ENCODE results near the gene SLC35E4. TPM values are rescaled to one million over a fixed set of nuclear protein-coding genes. Genes with fewer than 3 reads are reported as not detected.
"Not testable (repeated sequence)": the region's sequence is repeated elsewhere in the genome, so short reads cannot be mapped to it uniquely, and the experiment has no call there.

The SLC35E4 gene
- total and polyA plus RNA-seq, 2 experiments from 2014 or later: 9.1 to 16.4 TPM

GRCh38 chr22:30626413-30626812 lies 9.2 kb upstream of the SLC35E4 start:
- Histone ChIP-seq H3K9ac (no peak overlapping the region), H4K20me1 (ENCODE audit: insufficient read depth) (no peaks in the 10 kb centered on the region), H2AFZ (no peak overlapping the region), H3K36me3 (ENCODE audit: low read depth) (no peaks in the 10 kb centered on the region), H3F3A (ENCODE audit: insufficient read depth) (no peaks in the 10 kb centered on the region), H3K9me3 (ENCODE audit: low read depth) (no peaks in the 10 kb centered on the region), H3K4me2 (ENCODE audit: unreplicated experiment) (no peak overlapping the region), H3K79me2 (ENCODE audit: insufficient read depth) (no peaks in the 10 kb centered on the region), H3K4me3 (no peak overlapping the region), H3K27me3 (replicated peaks; ENCODE audit: insufficient read depth) (no peaks in the 10 kb centered on the region), H3K4me1 (ENCODE audit: insufficient read depth) (no peaks in the 10 kb centered on the region), H3K27ac (no peak overlapping the region), H3K9me2 (ENCODE audit: insufficient read depth) (no peaks in the 10 kb centered on the region)
- TF ChIP-seq EZH2phosphoT487 (IDR thresholded peaks at IDR 0.05; ENCODE audit: insufficient read depth, low read depth) (no peak), EZH2 (IDR thresholded peaks at IDR 0.05; ENCODE audit: insufficient read depth, poor library complexity, severe bottlenecking) (no peak)
- 60 to 68% methylated on average over 5 of the region's 5 CpGs for WGBS, 2 experiments (ENCODE audit: low coverage in 1 of 2, low lambda C conversion rate in 2 of 2, missing lambda C conversion rate in 2 of 2)
- in situ Hi-C loops (cut with MboI): no loop called here
- DNase-seq: no peak

GRCh38 chr22:30627471-30627870 lies 8.1 kb upstream of the SLC35E4 start:
- H3K9me2 ChIP-seq (ENCODE audit: insufficient read depth): no peaks in the 10 kb centered on the region
- no peaks in the 10 kb centered on the region for H3K4me1 ChIP-seq (ENCODE audit: insufficient read depth)
- H3F3A ChIP-seq (ENCODE audit: insufficient read depth): no peaks in the 10 kb centered on the region
- no peak overlapping the region for H2AFZ ChIP-seq
- H3K79me2 ChIP-seq (ENCODE audit: insufficient read depth): no peaks in the 10 kb centered on the region
- no peaks in the 10 kb centered on the region for H3K27me3 ChIP-seq (replicated peaks; ENCODE audit: insufficient read depth)
- no peak overlapping the region for H3K27ac ChIP-seq
- no peak overlapping the region for H3K4me2 ChIP-seq (ENCODE audit: unreplicated experiment)
- TF ChIP-seq EZH2phosphoT487 (IDR thresholded peaks at IDR 0.05; ENCODE audit: insufficient read depth, low read depth) (no peak), EZH2 (IDR thresholded peaks at IDR 0.05; ENCODE audit: insufficient read depth, poor library complexity, severe bottlenecking) (no peak)
- no peak overlapping the region for H3K9ac ChIP-seq
- no peaks in the 10 kb centered on the region for H3K9me3 ChIP-seq (ENCODE audit: low read depth)
- in situ Hi-C loops (cut with MboI): no loop called here
- H3K4me3 ChIP-seq: no peak overlapping the region
- WGBS, 2 experiments (ENCODE audit: low coverage in 1 of 2, low lambda C conversion rate in 2 of 2, missing lambda C conversion rate in 2 of 2): 85% methylated on average over 4 to 5 of the region's 5 CpGs
- no peak for DNase-seq
- no peaks in the 10 kb centered on the region for H4K20me1 ChIP-seq (ENCODE audit: insufficient read depth)
- no peaks in the 10 kb centered on the region for H3K36me3 ChIP-seq (ENCODE audit: low read depth)

DNA sequence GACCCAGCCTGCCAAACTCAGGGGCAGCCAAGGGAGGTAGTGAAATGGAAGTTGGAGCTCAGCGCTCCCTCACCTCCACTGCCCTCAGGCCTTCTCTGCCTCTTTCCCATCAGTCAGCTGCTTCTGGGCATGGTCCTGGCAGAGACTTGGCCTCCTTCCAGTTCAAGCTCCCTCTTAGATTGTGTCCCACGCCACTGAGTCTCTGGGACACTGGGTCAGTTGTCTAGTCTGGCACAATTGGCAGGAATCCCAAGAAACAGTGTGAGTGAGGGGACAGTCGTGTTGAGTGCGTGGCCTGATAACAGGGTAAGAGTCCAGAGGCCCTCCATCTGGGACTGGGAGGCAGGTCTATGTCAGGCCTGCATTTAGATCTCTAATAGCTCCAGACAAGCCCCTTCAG lies 7.1 kb upstream of the SLC35E4 start:
- Histone ChIP-seq H4K20me1 (ENCODE audit: insufficient read depth) (no peaks in the 10 kb centered on the region), H3F3A (ENCODE audit: insufficient read depth) (no peaks in the 10 kb centered on the region), H3K79me2 (ENCODE audit: insufficient read depth) (no peaks in the 10 kb centered on the region), H3K4me3 (no peak overlapping the region), H3K4me2 (ENCODE audit: unreplicated experiment) (no peak overlapping the region), H3K36me3 (ENCODE audit: low read depth) (no peaks in the 10 kb centered on the region), H3K27me3 (replicated peaks; ENCODE audit: insufficient read depth) (no peaks in the 10 kb centered on the region), H3K4me1 (ENCODE audit: insufficient read depth) (no peaks in the 10 kb centered on the region), H3K27ac (no peak overlapping the region), H2AFZ (no peak overlapping the region), H3K9me2 (ENCODE audit: insufficient read depth) (no peaks in the 10 kb centered on the region), H3K9me3 (ENCODE audit: low read depth) (no peaks in the 10 kb centered on the region), H3K9ac (no peak overlapping the region)
- 54 to 92% methylated on average over 3 to 4 of the region's 4 CpGs for WGBS, 2 experiments (ENCODE audit: low coverage in 1 of 2, low lambda C conversion rate in 2 of 2, missing lambda C conversion rate in 2 of 2)
- no peak for DNase-seq
- in situ Hi-C loops (cut with MboI): no loop called here
- TF ChIP-seq EZH2phosphoT487 (IDR thresholded peaks at IDR 0.05; ENCODE audit: insufficient read depth, low read depth): no peak
- TF ChIP-seq EZH2 (IDR thresholded peaks at IDR 0.05; ENCODE audit: insufficient read depth, poor library complexity, severe bottlenecking): no peak

DNA sequence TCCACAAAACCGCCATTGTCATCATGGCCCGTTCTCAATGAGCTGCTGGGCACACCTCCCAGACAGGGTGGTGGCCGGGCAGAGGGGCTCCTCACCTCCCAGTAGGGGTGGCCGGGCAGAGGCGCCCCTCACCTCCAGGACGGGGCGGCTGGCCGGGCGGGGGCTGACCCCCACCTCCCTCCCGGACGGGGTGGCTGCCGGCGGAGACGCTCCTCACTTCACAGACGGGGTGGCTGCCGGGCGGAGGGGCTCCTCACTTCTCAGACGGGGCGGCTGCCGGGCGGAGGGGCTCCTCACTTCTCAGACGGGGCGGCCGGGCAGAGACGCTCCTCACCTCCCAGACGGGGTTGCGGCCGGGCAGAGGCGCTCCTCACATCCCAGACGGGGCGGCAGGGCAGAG lies 4.1 kb upstream of the SLC35E4 start:
- not testable (repeated sequence) for H3K27me3 ChIP-seq (replicated peaks; ENCODE audit: insufficient read depth); H3K9me2 ChIP-seq (ENCODE audit: insufficient read depth); H4K20me1 ChIP-seq (ENCODE audit: insufficient read depth); H3K9me3 ChIP-seq (ENCODE audit: low read depth); H3K36me3 ChIP-seq (ENCODE audit: low read depth); H3K4me1 ChIP-seq (ENCODE audit: insufficient read depth); DNase-seq; H3K27ac ChIP-seq; H3K79me2 ChIP-seq (ENCODE audit: insufficient read depth); H3K9ac ChIP-seq; H2AFZ ChIP-seq; H3F3A ChIP-seq (ENCODE audit: insufficient read depth); H3K4me2 ChIP-seq (ENCODE audit: unreplicated experiment); H3K4me3 ChIP-seq
- in situ Hi-C loops (cut with MboI): loop anchor here (10.0 kb wide), 2 partner anchors 123 to 273 kb away; no protein-coding TSS in a partner anchor
- WGBS, 2 experiments (ENCODE audit: low coverage in 1 of 2, low lambda C conversion rate in 2 of 2, missing lambda C conversion rate in 2 of 2): 73 to 89% methylated on average over 2 to 9 of the region's 31 CpGs
